HG03039 (cell line): ENCODE results near the gene ATP6V0B.

ENCODE experiments used
- ATAC-seq: cut with Tn5 transposase; IDR thresholded peaks from one replicate; pipeline ENCODE4 v1.9.1; 2021; ENCODE audit warnings: mild to moderate bottlenecking, moderate library complexity; ENCODE audit not compliant: unreplicated experiment

ATP6V0B gene

GRCh38 chr1:43999455-43999854 lies 24.7 kb downstream of the ATP6V0B start:
- ATAC-seq, result no peak

GRCh38 chr1:44000122-44000665 lies 25.4 kb downstream of the ATP6V0B start:
- no peak for ATAC-seq

GRCh38 chr1:44002165-44002564 lies 27.4 kb downstream of the ATP6V0B start:
- no peak for ATAC-seq

GRCh38 chr1:44002606-44003157 lies 27.9 kb downstream of the ATP6V0B start:
- no peak for ATAC-seq

GRCh38 chr1:44008259-44008658 lies 33.5 kb downstream of the ATP6V0B start:
- no peak for ATAC-seq

- no peak for ATAC-seq
Measured at GRCh38 chr1:44010935-44011471, 36.2 kb downstream of the ATP6V0B start.

- no peak for ATAC-seq
Measured at GRCh38 chr1:44012404-44012803, 37.6 kb downstream of the ATP6V0B start.

GRCh38 chr1:44012941-44013609 lies 38.3 kb downstream of the ATP6V0B start:
- no peak for ATAC-seq

GRCh38 chr1:44013949-44014348 lies 39.2 kb downstream of the ATP6V0B start:
- ATAC-seq, result no peak

GRCh38 chr1:44014365-44015104 lies 39.8 kb downstream of the ATP6V0B start:
- no peak for ATAC-seq

- ATAC-seq, result no peak
Measured at GRCh38 chr1:44015206-44015605, 40.4 kb downstream of the ATP6V0B start.

GRCh38 chr1:44016041-44016889 lies 41.5 kb downstream of the ATP6V0B start:
- ATAC-seq, result no peak

- no peak for ATAC-seq
Measured at GRCh38 chr1:44016890-44017400, 42.2 kb downstream of the ATP6V0B start.

- no peak for ATAC-seq
Measured at GRCh38 chr1:44019466-44019948, 44.7 kb downstream of the ATP6V0B start.

GRCh38 chr1:44020464-44020863 lies 45.7 kb downstream of the ATP6V0B start:
- no peak for ATAC-seq

GRCh38 chr1:44021156-44021555 lies 46.4 kb downstream of the ATP6V0B start:
- ATAC-seq, result no peak

- no peak for ATAC-seq
Measured at GRCh38 chr1:44021581-44022321, 47.0 kb downstream of the ATP6V0B start.

- no peak for ATAC-seq
Measured at GRCh38 chr1:44024031-44024902, 49.5 kb downstream of the ATP6V0B start.
